Stimulated activated CD4-positive, alpha-beta T cell treated with anti-CD3 and anti-CD28 coated beads, Interleukin-1b, Interleukin-23, amount 100 ng/mL, for 4 hours (primary cell): Measurements from ENCODE around the gene KCNE1.
A peak's percentile ranks its signal among the peaks of the same experiment; 100 is the strongest.
"Not testable (repeated sequence)": the region's sequence is repeated elsewhere in the genome, so short reads cannot be mapped to it uniquely, and the experiment has no call there.

Source experiments
- DNase-seq, 2 donors: peaks; one replicate each; pipeline ENCODE4 v3.0.0-alpha.2; 2020; ENCODE audit warnings: low read depth in 2 of 2

The KCNE1 gene

DNA sequence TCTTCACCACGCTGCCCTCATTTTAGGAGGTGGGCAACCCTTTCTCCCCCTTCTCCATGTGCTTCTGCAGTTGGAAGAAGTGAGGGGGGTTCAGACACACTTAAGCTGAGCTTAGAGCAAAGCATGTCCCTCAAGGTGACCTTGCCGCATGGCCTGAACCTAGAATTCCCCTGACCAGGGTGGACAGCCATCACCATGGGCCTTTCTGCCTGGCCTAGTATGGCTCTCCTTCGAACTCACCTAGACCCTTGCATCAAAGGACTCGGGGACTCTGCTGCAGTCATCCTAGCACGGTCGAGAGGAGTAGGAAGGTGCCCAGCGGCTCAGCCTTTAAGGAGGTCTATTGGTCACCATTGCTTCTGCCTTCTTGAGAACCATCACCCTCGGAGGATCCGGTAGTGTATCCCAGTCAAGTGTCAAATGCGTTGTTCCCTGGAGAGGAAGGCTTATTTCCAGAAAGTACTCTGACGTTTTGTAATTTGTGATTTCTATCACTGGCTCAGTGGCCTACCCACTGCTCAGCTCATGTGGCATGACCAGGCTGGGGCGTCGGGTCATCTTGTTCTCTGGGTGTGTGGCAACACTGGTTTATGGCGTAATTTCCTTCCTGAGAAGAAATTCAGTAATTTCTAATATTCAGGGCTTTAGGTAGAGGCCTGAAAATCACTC lies at the start of gene KCNE1:
KCNE1 (minus strand) TSS at position 424 of the 669 bp plus-strand sequence. CDS start 62,576 bp downstream, outside the sequence.
- DNase-seq = no peak

DNA sequence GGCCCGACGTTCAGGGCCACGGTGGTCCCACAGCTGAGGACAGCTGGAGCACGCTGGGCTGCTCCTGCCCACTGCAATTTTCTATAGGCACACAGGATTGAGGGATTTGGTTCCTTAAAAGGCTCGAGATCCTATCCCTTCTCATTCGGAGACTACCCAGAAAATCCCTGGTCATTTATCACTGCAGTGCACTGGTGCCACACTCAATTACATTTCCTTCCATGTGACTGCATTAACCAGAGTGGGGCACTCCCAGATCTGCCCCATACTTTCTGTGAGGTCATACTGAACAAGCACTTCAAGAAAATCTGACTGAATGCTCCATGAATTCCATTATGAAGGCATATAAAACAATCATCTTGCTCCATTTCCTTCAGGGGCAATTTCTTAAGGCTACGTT lies 49.8 kb upstream of the KCNE1 start:
- DNase-seq = no peak

DNA sequence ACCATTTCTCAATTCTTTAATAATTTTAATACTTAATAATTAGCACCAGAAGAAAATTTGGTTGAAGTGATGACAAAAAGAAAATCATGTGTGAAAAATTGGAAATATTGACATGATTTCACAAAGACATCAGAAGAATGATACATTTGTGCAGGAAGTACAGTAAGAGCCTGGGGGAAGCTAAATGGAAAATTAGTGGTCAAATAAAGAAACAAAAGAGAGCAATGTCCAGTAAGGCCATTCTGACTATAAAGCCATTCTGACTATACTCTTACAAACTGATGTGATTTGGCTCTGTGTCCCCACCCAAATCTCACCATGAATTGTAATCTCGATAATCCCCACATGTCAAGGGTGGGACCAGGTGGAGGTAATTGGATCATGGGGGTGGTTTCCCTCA lies 48.6 kb upstream of the KCNE1 start:
- DNase-seq = no peak

DNA sequence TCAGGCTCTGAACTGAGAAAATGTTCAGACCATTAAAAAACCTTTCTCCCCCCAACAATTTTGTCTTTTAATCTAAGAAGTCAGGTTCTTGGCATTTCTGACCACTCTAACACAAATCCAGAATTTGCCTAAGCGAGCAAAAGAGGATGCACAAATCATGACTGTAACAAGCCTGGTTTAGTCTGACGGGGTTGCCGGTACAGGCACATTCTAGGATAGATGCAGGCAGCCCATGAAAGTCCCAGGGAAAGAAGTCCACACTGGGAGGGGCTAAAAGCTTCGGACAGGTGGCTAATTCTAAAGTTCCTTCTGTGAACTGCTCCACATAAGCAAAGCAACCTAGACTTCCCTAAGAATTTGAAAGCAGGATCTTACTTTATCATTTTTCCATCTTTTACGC lies 48.0 kb upstream of the KCNE1 start:
- DNase-seq = no peak

DNA sequence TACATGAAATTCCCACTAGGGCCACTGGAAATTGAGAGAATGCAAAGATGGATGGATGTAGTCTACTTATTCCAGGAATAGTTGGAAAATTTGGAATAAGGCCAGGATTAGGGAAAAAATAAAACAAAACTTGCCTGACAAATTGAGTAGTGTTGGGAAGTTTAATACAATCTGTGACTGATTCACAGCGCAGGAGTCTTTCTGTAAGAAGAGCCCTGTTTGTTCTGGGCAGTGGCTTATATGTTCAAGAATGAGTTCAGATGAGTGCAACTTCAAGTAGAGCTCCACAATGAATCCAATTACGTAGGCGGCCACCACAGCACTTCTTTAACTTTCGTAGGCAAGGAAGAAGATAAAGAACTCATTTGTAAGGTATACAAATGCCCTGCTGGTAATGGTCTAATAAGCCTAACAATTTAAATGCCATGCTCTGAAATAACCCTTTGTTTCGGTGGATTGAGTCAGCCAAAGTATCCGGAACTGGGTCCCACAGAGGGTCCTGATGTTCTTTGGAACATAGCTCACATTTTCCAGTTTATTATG lies 47.1 kb upstream of the KCNE1 start:
- no peak for DNase-seq

DNA sequence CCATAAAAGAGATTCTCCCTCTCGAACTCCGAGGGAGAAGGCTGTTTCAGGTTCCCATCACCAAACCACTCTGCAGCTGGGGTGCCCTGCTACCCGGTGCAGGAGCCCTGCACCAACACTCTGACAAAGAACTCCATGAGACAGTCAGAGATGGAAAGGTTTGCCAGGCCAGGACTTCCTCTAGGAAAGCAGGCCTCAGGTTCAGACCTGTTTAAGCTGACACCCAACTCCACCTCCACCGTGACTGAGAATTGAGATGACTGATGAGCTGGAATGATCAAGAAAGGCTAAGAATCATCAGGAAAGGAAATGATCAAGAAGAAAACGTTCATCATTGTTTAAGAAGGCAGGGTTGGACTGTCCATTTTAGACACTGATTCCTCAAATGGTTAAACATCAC lies 46.2 kb upstream of the KCNE1 start:
- no peak for DNase-seq

DNA sequence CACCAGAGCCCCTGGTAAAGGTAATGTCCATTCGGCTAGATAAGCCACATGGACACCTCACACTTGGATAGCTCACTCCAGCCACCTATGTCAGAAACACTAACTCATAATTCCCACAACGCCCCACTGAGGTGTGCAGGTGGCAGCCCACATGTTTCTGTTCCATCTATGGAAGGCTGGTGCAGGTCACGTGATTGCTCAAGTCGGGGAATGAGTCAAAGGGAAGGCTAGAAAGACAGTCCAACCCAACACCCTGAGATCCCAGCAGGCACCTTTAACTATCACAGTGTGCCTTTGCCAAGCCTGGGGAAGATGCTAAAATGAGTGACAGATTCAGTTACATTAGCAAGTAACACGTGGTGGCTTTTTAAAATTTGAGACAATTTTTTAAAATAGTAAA lies 45.3 kb upstream of the KCNE1 start:
- no peak for DNase-seq

DNA sequence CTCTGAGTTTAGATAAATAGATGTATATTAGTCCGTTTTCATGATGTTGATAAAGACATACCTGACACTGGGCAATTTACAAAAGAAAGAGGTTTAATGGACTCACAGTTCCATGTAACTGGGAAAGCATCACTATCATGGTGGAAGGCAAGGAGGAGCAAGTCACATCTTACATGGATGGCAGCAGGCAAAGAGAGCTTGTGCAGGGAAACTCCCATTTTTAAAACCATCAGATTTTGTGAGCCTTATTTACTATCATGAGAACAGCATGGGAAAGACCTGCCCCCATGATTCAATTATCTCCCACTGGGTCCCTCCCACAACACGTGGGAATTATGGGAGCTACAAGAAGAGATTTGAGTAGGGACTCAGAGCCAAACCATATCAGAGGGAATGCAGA lies 42.7 kb upstream of the KCNE1 start:
- not testable (repeated sequence) for DNase-seq

DNA sequence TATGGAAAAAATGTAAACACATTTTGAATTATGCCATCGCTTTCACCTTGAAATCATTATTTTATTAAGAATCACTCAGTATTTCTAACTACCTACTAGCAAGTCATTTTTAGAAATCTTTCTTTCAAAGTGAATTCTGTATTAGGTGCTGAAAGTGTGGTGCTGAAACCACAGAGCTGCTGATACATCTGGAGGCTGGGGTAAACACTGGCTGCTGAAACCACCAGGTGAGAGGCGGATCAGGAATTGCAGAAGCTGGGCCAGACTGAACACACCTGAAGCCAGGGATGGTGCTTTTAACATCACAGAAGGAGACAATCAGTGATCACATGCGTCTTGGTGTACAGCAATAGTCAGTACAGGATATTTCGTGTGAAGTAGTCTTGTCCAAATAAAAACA lies 42.2 kb upstream of the KCNE1 start:
- DNase-seq = no peak

DNA sequence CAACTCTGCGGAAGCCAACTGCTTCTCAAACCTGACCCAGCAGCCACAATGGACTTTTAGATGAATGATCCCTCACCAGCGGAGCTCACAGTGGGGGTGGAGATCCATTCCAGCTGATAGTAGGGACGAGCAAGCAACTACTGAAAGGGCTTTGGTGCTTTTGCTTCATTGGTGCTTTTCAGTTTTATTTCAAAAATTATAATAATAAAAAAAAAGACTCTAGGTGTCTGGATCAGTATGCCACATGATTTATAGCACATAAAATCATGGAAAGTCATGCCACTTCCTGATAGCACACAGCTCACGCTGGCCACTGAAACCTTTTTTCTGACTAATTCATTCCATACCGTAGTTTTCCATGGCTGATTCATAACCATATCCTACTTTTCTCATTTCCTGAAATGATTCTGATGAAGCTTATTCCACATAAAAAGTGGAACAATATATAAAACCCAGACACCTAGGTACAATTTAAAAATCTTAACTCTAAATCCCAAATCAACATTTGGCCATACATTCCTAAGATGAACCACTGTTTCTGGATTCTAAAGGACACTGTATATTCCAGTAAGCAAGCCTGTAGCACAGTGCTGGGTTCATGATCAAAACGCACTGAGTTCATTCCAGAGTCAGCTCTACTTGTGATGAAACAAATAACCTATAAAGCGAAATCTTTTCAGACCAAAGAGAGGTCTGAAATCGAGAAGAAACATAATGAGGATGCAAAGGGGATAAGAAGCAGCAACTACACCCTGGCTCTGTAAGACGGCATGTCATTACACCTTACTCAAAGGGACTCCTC lies 41.3 kb upstream of the KCNE1 start:
- no peak for DNase-seq

DNA sequence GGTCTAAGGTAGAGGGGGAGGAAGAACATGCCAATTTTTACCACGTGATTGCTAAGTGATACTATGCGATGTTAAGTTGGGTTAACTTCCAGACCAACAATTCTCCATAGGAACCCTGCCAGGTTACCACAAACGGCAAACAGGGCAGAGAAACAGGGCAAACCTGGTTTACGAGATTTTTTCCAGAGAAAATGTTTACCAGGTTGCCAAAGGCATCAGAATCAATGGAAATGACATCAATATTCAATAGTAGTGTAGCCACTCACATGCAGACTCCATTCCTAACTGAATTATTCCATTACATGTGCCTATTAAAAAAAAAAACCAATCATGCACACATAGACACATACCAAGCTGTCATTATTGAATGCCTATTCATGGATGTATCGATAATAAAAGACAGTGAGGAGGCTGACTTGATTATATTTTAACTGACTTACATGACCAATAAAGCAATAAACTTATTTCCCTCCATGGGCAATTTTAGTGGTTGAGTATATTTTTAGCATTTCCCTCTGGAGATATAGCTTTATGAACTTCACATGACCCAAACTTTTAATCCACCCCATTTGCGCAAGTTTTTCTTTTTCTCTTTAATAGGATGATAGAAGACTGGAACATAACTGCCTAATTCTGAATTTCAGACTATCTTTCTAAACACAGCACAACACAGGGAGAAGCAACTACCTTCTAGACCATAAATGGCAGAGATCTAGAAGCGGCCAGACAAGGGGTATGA lies 40.5 kb upstream of the KCNE1 start:
- DNase-seq = no peak

DNA sequence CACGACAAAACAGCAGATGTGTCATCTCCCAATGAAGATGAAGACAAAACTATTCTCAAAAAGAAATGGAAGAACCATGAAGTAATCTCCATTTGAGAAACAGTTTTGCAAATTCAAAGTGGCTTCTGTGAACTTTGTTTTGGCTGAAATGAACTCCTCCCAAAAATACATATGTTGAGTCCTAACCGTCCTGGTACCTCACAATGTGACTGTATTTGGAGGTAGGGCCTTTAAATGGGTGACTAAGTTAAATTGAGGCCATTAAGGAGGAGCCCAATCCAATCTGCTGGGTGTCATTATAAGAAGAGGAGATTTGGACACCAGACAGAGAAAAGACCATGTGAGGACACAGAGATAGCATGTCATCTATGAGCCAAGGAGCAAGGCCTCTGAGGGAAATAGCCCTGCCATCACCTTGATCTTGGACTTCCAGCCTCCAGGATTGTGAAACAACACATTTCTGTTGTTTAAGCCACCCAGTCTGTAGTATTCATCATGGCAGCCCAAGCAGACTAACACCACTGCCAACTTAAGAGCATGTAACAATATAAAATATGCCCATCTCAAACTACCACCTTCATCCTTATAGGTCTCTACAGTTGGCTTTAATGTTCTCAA lies 38.3 kb upstream of the KCNE1 start:
- no peak for DNase-seq

DNA sequence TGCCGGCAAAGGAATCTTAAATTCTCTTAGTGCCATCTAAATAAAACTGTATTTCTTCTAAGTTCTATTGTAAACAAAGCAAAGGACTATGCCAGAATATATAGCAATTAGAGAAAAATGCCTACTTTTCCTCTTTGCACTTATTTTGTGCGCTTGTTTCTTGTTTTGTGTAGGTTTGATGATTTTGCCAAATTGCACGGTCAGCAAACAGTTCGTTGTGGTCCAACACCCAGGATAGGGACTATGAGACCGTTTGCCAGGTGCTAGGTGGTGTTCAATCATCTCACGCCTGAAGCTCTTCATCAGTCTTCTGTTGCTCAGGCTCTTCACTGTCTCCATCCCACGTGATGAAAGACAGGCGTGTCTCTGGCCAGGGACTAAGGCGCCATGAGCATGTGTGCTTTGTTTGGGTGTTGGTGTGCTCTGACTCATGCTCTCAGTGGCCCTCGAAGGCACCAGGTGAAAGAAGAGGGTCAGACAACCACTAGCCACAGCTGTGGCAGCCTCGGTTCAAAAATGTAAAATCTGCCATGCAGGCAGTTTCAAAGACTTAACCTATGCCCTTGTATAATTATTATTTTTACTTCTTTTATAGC lies 36.9 kb upstream of the KCNE1 start:
- no peak for DNase-seq

DNA sequence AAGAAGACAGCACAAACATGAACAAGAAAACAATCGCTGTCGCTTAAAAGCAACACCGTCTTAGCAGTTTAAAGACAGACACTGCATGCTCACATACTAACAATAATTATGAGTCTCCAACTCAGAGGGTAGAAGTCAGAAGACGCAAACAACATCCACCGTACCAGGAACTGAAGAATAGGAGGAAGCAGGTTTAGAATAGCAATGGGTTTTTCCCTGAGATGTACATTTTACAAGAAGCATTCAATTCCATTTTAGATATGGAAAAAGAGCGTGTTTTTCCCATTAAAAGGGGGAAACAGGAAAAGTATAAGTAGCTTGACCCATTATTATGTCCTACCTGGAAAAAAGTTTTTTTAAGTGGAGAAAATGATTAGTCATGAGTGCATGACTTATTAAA lies 34.5 kb upstream of the KCNE1 start:
- no peak for DNase-seq

DNA sequence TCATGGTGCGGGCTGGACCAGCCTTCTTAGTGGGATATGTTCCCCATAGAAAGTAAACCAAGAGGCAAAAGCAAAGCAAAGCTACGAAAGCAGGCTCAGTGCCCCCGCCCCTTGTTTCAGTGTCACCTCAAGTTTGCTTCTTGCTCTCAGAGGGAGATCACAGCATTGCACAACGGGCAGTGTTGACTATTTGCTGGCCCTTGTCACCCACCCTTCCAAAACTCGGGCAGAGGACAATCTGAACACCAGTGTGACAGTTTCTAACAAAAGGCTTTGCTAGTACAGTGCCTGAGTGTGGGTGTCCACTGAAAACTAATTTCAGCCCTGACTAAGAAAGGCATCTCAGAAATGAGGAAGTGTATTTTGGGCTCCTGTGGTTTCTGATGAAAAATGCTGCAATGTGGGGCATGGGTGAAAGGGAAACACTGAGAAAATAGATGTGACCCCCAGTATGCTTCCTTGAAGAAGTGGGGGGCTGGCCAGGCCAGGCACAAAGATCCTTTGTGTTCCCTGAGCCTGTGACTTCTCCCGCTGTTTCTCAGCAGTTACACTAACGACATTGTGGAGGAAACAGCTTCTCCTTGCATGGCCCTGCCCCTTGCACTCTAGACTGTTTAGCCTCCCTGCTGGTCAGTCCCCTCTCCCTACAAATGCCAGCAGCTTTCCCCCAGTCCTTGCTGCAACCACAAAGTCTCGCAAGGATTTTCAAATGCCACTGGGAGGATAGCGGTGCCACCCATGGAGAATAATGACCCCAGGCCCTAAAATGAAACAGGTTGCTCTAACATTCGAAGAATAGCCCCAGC lies 33.3 kb upstream of the KCNE1 start:
- no peak for DNase-seq

DNA sequence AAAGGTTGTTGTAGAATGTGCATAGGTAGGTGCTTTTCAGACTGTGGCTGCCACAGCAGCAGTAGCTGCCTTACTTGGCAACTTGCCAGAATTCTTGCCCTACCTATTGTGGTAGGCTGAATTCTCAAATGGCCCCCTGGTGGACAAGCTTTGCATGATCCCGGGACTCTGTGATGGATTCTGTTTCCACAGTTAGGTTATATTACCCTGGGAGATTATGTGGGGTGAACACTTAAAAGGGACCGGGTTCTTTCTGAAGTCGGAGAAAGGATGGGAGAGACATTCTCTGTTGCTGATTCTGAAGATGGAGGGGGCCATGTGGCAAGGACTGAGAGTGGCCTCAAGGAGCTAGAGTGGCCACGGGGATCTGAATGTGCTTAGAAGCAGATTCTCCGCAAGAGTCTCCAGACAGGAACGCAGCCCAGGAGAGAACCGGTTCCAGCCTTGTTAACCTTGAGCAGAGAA lies 32.1 kb upstream of the KCNE1 start:
- peak; percentile 17 to 28 for DNase-seq

DNA sequence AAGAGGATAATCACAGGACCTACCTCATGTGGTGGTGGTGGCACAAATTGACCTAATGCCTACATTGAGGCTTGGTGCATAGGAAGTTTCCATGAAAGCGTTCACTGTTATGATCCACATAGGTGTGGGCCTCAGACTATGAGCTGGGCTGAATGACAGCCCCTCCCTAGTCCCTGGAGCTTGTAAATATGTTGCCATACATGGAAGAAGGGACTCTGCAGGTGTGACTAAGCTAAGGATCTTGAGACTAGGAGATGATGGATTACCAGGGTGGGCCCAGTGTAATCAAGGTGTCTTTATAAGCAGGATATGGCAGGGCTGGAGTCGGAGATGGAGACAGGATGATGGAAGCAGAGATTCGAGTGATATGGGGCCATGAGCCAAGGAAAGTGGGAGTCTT lies 31.0 kb upstream of the KCNE1 start:
- no peak for DNase-seq

DNA sequence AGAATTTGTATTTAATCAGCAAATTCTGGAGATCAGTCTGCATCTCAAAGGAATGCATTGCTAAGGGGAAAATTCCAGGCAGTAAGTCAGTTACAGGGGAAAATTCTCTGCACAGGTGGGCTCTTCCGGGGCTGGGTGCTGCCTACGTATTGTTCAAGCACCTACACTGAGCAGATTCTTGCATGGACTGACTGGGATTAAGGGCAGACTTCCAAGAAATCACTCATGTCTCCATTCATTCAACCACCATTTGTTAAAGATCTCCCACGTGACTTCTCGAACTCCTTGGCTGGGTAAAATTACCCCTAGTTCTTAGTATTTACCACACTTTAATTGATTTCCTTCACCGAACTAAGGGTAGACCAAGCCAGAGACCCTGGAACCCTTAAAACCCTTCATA lies 28.2 kb upstream of the KCNE1 start:
- no peak for DNase-seq

DNA sequence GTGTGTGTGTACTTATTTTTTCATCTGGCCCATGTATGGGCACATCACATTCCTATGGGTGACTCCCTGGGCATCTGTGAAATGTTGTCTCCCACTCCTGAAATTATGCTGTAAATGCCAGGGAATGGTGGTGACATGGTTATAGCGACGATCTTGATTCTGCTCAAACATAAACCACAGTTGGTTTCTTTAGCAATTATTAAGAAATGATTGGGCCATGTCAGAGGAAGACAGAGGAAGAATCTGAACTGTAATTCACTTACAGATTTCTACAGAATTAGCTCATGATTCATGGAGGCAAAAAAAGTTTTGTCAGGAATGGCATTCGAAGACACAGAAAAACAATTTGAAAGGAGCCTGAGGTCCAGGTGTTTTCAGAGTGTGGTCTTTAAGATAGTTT lies 25.8 kb upstream of the KCNE1 start:
- no peak for DNase-seq

DNA sequence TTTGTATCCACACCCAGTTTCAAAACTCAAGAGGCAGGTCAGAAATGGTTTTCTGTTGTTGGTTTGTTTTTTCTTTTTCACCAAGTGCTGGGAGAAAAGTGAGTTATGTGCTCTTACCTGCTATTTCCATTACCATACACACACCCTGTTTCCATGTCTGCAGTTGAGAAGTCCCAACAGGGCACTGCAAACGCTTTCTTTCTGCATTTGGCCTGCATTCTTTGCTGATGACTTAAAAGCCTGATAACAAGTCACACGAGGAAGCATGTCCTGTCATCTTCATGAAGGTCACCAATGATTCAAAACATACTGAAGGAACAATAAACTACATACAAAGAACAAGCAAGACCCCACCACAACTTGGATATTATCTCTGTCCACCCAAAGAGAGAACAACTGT lies 24.8 kb upstream of the KCNE1 start:
- DNase-seq = no peak

DNA sequence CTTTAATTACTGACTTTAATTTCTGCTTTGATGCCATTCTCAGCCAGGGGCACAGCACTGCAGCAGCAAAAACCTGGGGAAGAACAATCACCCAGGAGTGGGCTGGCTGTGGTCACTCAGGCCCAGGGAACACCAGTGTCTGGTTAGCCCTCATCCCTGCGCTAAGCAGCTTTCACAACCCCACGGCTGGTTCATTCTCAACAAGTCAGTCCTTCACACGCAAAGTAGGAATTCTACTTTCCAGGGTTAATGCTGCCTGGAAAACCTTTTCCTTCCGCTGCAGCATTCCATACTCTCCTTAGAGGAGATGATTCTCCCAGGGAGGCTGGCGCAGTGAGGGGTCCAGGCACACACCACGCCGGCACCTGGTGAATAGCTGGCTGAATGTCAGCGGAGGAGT lies 24.3 kb upstream of the KCNE1 start:
- DNase-seq = no peak
